GM12878 (cell line): ENCODE measurements around the gene PPIP5K2. TPM values are rescaled to one million over a fixed set of nuclear protein-coding genes. Genes with fewer than 3 reads are reported as not detected.

Source experiments
- ATAC-seq: fragments of 200-7000 bp; cut with Tn5 transposase; 3 replicates; pipeline ENCODE4 v1.9.1; 2020; ENCODE audit warnings: mild to moderate bottlenecking, moderate library complexity
- BruUV-seq: library from RNA; stranded (reverse); fragments of 400-500 nt; replicated peaks from 2 replicates; lab custom pipeline; 2021; lab: Mats Ljungman, UMichigan
- CTCF ChIA-PET: fragments of 300-600 bp; sonication (Branson Sonifier 250); formaldehyde crosslinking; extraction: SDS; loops from one replicate; lab custom pipeline; 2021; ENCODE audit warnings: inconsistent platforms; lab: Yijun Ruan, JAX
- POLR2A ChIA-PET: fragments of 350-600 bp; formaldehyde crosslinking; extraction: SDS; loops from one replicate; lab custom pipeline; 2021; ENCODE audit warnings: inconsistent platforms; lab: Charles Lee
- RAD21 ChIA-PET: fragments of 300-600 bp; sonication (Branson Sonifier 250); formaldehyde crosslinking; loops from one replicate; lab custom pipeline; 2023; ENCODE audit warnings: antibody characterized with exemption; ENCODE audit not compliant: unreplicated experiment; lab: Charles Lee
- SMC1A ChIA-PET: fragments of 300-600 bp; sonication (Branson Sonifier 250); formaldehyde crosslinking; loops from one replicate; lab custom pipeline; 2023; ENCODE audit not compliant: unreplicated experiment, uncharacterized antibody; lab: Charles Lee
- DNase-seq: peaks from one replicate; pipeline ENCODE4 v3.0.0-alpha.2; 2011; ENCODE audit warnings: low read depth, low spot score
- FAIRE-seq: peaks from 3 replicates; lab custom pipeline; 2011; peaks lifted over from hg19 to GRCh38; lab: Jason Lieb, UNC
- H2AFZ ChIP-seq: 2 replicates; pipeline ENCODE4 v1.6.0; 2011; ENCODE audit warnings: low read depth, low read length, control low read depth; ENCODE audit not compliant: control insufficient read depth
- H3K27ac ChIP-seq: 2 replicates; pipeline ENCODE4 v1.5.1; 2011; ENCODE audit warnings: control low read depth; ENCODE audit not compliant: control insufficient read depth, insufficient read depth
- H3K27me3 ChIP-seq, 2 experiments: replicated peaks in 1 of 2; 2 replicates each; pipeline versions ENCODE4 v1.6.0 to v1.6.1; 2011; ENCODE audit warnings: low read length in 1 of 2; ENCODE audit not compliant: control insufficient read depth in 2 of 2, insufficient read depth in 2 of 2
- H3K36me3 ChIP-seq, 2 experiments: 2 replicates each; pipeline ENCODE4 v1.5.1; 2011; ENCODE audit warnings: low read length in 1 of 2; ENCODE audit not compliant: control insufficient read depth in 2 of 2, insufficient read depth in 2 of 2
- H3K4me1 ChIP-seq: 2 replicates; pipeline ENCODE4 v1.6.1; 2011; ENCODE audit warnings: mild to moderate bottlenecking, low read length, moderate library complexity, mixed read lengths; ENCODE audit not compliant: control insufficient read depth, insufficient read depth
- H3K4me2 ChIP-seq: 2 replicates; pipeline ENCODE4 v1.6.0; 2011; ENCODE audit warnings: control low read depth; ENCODE audit not compliant: control insufficient read depth, insufficient read depth
- H3K4me3 ChIP-seq: fragments of 200-600 bp; sonication (generic); 2 replicates; pipeline ENCODE4 v1.5.1; 2016
- H3K79me2 ChIP-seq: 2 replicates; pipeline ENCODE4 v1.6.0; 2011; ENCODE audit warnings: low read length; ENCODE audit not compliant: control insufficient read depth, insufficient read depth
- H3K9ac ChIP-seq: 2 replicates; pipeline ENCODE4 v1.8.0; 2011; ENCODE audit warnings: low read length, control low read depth, mixed read lengths; ENCODE audit not compliant: control insufficient read depth, insufficient read depth
- H3K9me3 ChIP-seq: replicated peaks from 3 replicates; pipeline ENCODE4 v1.5.1; 2011; ENCODE audit warnings: mild to moderate bottlenecking, low read length; ENCODE audit not compliant: control insufficient read depth, insufficient read depth
- H4K20me1 ChIP-seq: 2 replicates; pipeline ENCODE4 v1.6.0; 2011; ENCODE audit not compliant: control insufficient read depth, insufficient read depth
- HCFC1 ChIP-seq: fragments of 150-350 bp; IDR thresholded peaks from 2 replicates; pipeline ENCODE4 v1.6.1; 2014; ENCODE audit warnings: low read length
- NR2C1 ChIP-seq: fragments of 450-650 bp; IDR thresholded peaks from 2 replicates; pipeline ENCODE4 v1.6.1; 2017; ENCODE audit warnings: antibody characterized with exemption, mild to moderate bottlenecking, moderate library complexity
- NRF1 ChIP-seq: conservative IDR thresholded peaks from 2 replicates; pipeline ENCODE4 v1.6.1; 2011; ENCODE audit warnings: mild to moderate bottlenecking, low read depth, low read length, improper control_type of control experiment
- POU2F2 ChIP-seq: IDR thresholded peaks from 3 replicates; pipeline ENCODE4 v1.6.1; 2011; ENCODE audit warnings: low read depth, mild to moderate bottlenecking, low read length, borderline replicate concordance
- RAD51 ChIP-seq: fragments of 450-650 bp; IDR thresholded peaks from 2 replicates; pipeline ENCODE4 v1.6.1; 2016; ENCODE audit warnings: moderate library complexity, mild to moderate bottlenecking, inconsistent platforms
- SIX5 ChIP-seq: IDR thresholded peaks from 2 replicates; pipeline ENCODE4 v1.6.1; 2011; ENCODE audit warnings: mild to moderate bottlenecking, low read depth, low read length, moderate library complexity; ENCODE audit not compliant: severe bottlenecking
- SMC3 ChIP-seq: IDR thresholded peaks from 2 replicates; pipeline ENCODE4 v1.6.1; 2011; ENCODE audit warnings: low read length, improper control_type of control experiment, borderline replicate concordance
- SREBF1 ChIP-seq: IDR thresholded peaks from 2 replicates; pipeline ENCODE4 v1.6.1; 2012; ENCODE audit warnings: mild to moderate bottlenecking, low read length
- SRF ChIP-seq, 2 experiments: IDR thresholded peaks; 2 replicates each; pipeline ENCODE4 v1.6.1; 2011; ENCODE audit warnings: low read depth in 2 of 2, low read length in 2 of 2, mild to moderate bottlenecking in 1 of 2, moderate library complexity in 1 of 2
- STAT1 ChIP-seq: fragments of 450-650 bp; conservative IDR thresholded peaks from 2 replicates; pipeline ENCODE4 v1.6.1; 2014; ENCODE audit warnings: antibody characterized with exemption, mild to moderate bottlenecking
- ZBTB40 ChIP-seq: fragments of 450-650 bp; IDR thresholded peaks from 2 replicates; pipeline ENCODE4 v1.6.1; 2016; ENCODE audit warnings: mild to moderate bottlenecking, moderate library complexity, borderline replicate concordance
- ZNF207 ChIP-seq: fragments of 450-650 bp; IDR thresholded peaks from 2 replicates; pipeline ENCODE4 v1.6.1; 2014; ENCODE audit warnings: antibody characterized with exemption, mild to moderate bottlenecking, borderline replicate concordance
- WGBS: methylation state at CpG from one replicate; pipeline ENCODE4 v1.1.6; 2016; ENCODE audit warnings: low lambda C conversion rate; ENCODE audit not compliant: insufficient replicate concordance, insufficient coverage; ENCODE audit errors: missing lambda C conversion rate; 5-methylcytosine and 5-hydroxymethylcytosine counted together
- in situ Hi-C: fragments of 300-500 bp; cut with MboI; formaldehyde crosslinking; loops from 9 replicates; pipeline ENCODE4 v1.14.3; 2018; ENCODE audit warnings: mixed read lengths
- intact Hi-C: fragments of 100-400 bp; cut with micrococcal nuclease; formaldehyde crosslinking; loops from one replicate; pipeline ENCODE4 v1.14.2; 2022; ENCODE audit not compliant: unreplicated experiment
- polyA plus RNA-seq, 11 experiments: library from polyadenylated mRNA; depleted of rRNA in 4 of 11; unstranded in 6 of 11; stranded (reverse) in 5 of 11; fragments of >200 nt; fragmentation: Nextera tagmentation in 4 of 11; fragmentation: Illumina TruSeq in 1 of 11; extraction: Ambion mirVana in 4 of 11; extraction: Trizol in 1 of 11; gene quantifications; 1 replicate in 1 of 11; 2 replicates in 10 of 11; pipeline versions ENCODE4 v1.2.1 to v1.2.3, GENCODE V29; 2011 to 2016; ENCODE audit warnings: inconsistent platforms in 2 of 11, missing spikeins in 2 of 11, low read depth in 1 of 11
- total RNA-seq, 4 experiments: library from RNA; depleted of rRNA in 3 of 4; stranded (reverse); fragments of >200 nt in 3 of 4; fragmentation: Illumina TruSeq in 1 of 4; extraction: Trizol in 1 of 4; gene quantifications; 2 replicates each; pipeline versions ENCODE4 v1.2.1 to v1.2.3, GENCODE V29; 2013 to 2021
- TF ChIP-seq, protein P1 (sequence below): IDR thresholded peaks from 2 replicates; pipeline ENCODE4 v1.6.1; 2011; ENCODE audit warnings: low read depth, low read length, improper control_type of control experiment, borderline replicate concordance

PPIP5K2 gene
- total and polyA plus RNA-seq, 10 of the 15 experiments (the other 5 are each of a cell fraction or from before 2014, with no cell fraction given) = 27.7 to 87.3 (median 58.6) TPM

GRCh38 chr5:103098993-103099392, 21.1 kb upstream of the PPIP5K2 start:
- FAIRE-seq = no peak
- CTCF ChIA-PET = interaction anchor here (0.6 to 1.2 kb wide), 2 partner anchors 41 to 173 kb away, joined by 3 to 4 read pairs; no protein-coding TSS in a partner anchor

DNA sequence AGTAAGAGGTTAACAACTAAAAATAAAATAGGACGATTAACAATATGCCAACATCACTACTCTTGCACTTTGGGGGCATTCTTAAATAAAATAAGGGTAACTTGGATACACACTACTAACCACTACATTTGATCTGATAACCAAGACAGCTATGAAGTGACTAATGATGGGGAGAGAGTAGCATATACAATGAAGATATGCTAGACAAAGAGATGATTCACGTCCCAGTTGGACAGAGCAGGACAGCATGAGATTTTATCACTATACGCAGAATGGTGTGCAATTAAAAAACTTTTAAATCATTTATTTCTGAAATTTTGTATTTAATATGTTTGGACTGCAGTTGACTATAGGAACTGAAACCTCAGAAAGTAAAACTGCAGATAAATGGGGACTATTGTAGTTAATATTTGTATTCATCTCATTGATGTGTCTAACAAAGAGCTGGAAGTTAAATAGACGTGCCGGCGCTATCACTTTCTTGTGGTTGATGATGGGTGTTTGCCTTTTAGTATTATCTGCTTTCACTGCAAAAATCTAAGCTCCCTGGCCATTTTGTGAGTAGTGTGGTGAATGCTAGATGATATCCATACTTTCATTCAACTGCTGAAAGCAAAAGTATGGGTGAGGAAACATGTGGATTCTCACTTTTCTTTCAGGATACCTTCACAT, 18.9 kb upstream of the PPIP5K2 start:
- no peak overlapping the region for H2AFZ ChIP-seq
- H3K27ac ChIP-seq = no peak overlapping the region
- ChIA-PET CTCF (interaction anchor here (1.0 kb wide), 2 partner anchors 15 to 420 kb away, joined by 3 read pairs; no protein-coding TSS in a partner anchor), RAD21 (no interaction called here), POLR2A (no interaction called here), SMC1A (interaction anchor here (0.6 kb wide), 1 partner anchor 201 kb away, joined by 4 read pairs; no protein-coding TSS in a partner anchor)
- FAIRE-seq (no peak), ATAC-seq (no peak), DNase-seq (no peak)
- BruUV-seq = no TSS peak
- no peak overlapping the region for H3K4me3 ChIP-seq
- H3K9me3 ChIP-seq = no peaks in the 10 kb centered on the region
- no peak overlapping the region for H3K9ac ChIP-seq
- H3K4me1 ChIP-seq = no peaks in the 10 kb centered on the region
- H3K36me3 ChIP-seq = no peaks in the 10 kb centered on the region
- intact Hi-C loops = no loop called here
- WGBS = 98% methylated on average over 6 of the region's 6 CpGs
- in situ Hi-C loops = no loop called here
- H3K4me2 ChIP-seq = no peak overlapping the region
- H3K79me2 ChIP-seq = no peaks in the 10 kb centered on the region
- no peaks in the 10 kb centered on the region for H3K27me3 ChIP-seq
- no peaks in the 10 kb centered on the region for H4K20me1 ChIP-seq
- no peak for TF ChIP-seq POU2F2
- TF ChIP-seq SRF (IDR thresholded peaks at IDR 0.05; ENCODE audit: low read depth in 2 of 2, low read length in 2 of 2) = no peak
- TF ChIP-seq NRF1 = no peak
- TF ChIP-seq ZBTB40 = no peak
- no peak for TF ChIP-seq NR2C1
- TF ChIP-seq STAT1 = no peak
- no peak for TF ChIP-seq SREBF1

More at GRCh38 chr5:103098993-103099392, 21.1 kb upstream of the PPIP5K2 start:
- ATAC-seq = no peak
- H3K4me2 ChIP-seq = no peak overlapping the region
- no peaks in the 10 kb centered on the region for H3K36me3 ChIP-seq
- intact Hi-C loops = no loop called here
- no peak overlapping the region for H3K9ac ChIP-seq
- H3K4me3 ChIP-seq = no peak overlapping the region
- ChIA-PET POLR2A (no interaction called here), RAD21 (no interaction called here), SMC1A (no interaction called here)
- H3K79me2 ChIP-seq = no peaks in the 10 kb centered on the region
- H3K9me3 ChIP-seq = no peaks in the 10 kb centered on the region
- no peak overlapping the region for H3K27ac ChIP-seq
- no peaks in the 10 kb centered on the region for H3K4me1 ChIP-seq
- no peak for DNase-seq
- in situ Hi-C loops = no loop called here
- no peaks in the 10 kb centered on the region for H4K20me1 ChIP-seq
- H2AFZ ChIP-seq = no peak overlapping the region
- peak; percentile 54 for TF ChIP-seq HCFC1
- no peak for TF ChIP-seq SMC3
- TF ChIP-seq ZNF207 = no peak
- TF ChIP-seq RAD51 = peak; percentile 64; the same call in 1 of the 2 replicates
- peak; percentile 59 for TF ChIP-seq SIX5
- TF ChIP-seq, protein P1, sequence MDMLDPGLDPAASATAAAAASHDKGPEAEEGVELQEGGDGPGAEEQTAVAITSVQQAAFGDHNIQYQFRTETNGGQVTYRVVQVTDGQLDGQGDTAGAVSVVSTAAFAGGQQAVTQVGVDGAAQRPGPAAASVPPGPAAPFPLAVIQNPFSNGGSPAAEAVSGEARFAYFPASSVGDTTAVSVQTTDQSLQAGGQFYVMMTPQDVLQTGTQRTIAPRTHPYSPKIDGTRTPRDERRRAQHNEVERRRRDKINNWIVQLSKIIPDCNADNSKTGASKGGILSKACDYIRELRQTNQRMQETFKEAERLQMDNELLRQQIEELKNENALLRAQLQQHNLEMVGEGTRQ = peak; percentile 5; the same call in 1 of the 2 replicates
- H3K27me3 ChIP-seq = no peaks in the 10 kb centered on the region
- BruUV-seq = no TSS peak
- WGBS = 65% methylated on average over 2 of the region's 2 CpGs
